GM18870 (cell line): ENCODE measurements around the gene CAD.

ENCODE experiments used
- ATAC-seq: cut with Tn5 transposase; IDR thresholded peaks from one replicate; pipeline ENCODE4 v1.9.1; 2021; ENCODE audit warnings: moderate library complexity; ENCODE audit not compliant: unreplicated experiment

CAD gene

DNA sequence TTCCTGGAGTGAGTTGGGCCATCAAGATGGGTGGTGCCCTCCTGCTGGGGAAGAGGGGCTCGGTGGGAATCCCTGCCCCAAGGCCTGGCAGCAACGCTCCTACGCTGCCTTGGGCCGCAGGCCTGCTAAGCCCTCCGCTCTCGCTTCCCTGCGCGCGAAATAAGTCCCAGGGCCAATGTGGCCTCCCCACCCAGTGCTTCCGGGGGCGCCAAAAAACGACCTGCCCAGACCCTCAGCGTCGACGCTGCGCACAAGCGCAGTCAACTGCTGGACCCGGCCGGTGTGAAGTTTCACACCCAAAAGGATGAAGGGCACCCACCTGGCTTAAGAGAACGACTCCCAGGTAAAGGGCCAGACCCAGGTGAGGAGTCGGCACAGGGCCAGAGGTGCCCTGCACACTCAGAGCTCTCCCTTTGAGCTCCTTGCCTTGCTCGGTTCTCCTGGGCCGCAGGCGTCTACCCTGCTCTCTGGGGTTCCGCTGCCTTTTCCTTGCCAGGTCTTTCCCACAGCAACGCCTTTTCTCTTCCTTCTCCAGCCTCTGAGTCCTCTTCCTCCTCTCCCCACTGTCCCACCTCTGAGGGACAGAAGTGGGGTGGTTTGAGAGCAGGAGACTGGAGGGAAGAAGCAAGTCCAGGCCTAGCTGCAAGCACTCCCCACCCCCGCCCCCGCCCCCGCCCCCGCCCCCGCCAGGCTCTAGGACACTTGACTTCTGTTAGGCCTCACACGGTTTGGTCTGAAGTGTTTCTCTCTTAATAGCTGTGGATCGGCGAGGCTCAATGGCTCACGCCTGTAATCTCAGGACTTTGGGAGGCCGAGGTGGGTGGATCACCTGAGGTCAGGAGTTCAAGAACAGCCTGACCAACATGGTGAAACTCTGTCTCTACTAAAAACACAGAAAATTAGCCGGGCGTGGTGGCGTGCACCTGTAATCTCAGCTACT, 58.3 kb downstream of the CAD start, which contains the start of gene DNAJC5G:
Gene DNAJC5G (plus strand): TSS at position 223 of the 940 bp plus-strand sequence. CDS start 1,296 bp downstream, outside the sequence.
- ATAC-seq: no peak

DNA sequence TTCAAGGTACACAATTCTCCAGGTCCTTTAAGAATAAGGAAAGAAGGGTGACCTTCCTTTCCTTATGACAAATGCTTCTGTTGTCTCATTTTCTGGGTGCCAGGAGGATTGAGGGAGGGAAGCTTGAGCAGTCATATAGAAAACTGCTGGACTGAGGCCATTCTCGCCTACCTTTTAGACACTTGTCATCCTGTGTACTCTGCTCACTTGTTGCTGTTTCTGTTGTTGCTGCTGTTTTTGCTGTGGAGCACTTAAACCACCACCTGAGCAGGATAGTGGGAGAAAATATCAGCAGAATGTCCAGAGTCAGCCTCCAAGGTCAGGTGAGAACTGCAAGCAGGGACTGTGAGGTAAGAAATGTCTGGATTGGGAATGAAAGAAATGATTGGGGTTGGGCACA, 60.8 kb downstream of the CAD start:
- no peak for ATAC-seq

DNA sequence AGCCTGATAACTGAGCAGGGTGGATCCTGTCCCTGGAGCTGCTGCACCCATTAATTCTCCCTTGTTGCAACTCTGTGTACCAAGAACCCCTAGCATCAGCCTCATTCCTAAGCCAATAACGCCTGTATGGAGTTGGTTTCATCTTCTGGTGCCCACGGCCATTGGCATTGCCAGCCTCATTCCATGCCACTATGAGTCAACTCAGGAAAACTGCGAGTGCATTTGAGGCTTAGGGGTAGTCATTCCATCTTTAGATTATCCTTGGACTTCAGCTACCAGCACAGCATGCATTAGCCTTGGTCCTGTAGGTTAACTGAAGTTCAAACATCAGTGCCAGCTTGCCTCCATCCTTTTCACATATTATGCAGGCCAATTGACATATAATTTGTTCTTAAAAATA, 63.7 kb downstream of the CAD start:
- no peak for ATAC-seq

DNA sequence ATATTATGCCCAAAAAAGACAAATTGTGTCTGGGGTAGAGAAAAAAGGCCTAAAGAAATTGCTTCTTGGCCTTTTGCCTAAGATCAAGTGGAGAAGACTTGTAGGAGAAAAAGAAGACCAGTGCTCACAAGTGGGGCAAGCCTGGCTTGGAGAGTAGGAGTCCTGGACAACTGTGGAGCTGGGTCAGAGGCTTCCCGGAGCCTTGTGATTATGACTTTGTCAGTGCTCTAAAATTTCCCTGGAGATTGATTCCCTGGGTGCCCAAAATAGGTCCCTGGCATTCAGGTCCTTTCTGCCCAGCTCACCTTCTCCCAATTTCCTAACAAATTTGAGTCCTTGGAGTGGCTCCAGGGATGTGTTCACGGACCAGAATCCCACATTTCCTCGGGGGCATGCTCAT, 64.3 kb downstream of the CAD start:
- no peak for ATAC-seq

DNA sequence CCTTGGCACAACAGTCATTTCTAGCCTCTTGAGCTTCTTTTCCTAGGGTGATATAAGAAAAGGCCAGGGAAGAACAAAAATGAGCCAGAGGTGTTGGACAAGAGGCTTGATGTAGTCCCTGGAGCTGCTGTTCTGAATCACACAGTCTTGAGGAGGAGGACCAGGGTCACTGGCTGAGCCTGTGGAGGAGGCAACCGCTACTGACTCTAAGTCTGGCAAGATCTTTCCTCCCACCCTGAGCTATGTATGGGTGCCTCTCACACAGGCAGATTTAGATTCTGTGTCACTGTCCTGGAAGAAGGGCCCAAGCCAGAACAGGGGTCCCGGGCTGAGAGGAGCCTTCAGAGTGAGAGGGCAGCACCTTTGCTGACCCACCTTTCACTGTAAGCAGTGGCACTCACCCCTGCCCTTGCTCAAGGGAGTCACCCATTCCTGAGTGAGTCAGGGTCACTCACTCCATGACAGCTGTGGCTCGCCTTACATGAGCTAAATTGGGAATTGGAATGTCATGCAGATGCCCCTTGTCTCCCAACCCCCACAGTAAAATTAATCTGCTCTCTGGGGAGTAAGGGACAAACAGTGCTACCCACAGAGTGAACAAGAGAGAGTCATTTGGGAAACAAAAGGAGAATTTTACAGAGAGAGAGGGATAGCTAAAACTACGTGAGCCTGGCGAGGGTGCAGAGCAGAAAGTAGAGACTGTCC, 64.8 kb downstream of the CAD start, which contains the start of gene TRIM54:
Gene TRIM54 (plus strand): TSS at position 575 of the 705 bp plus-strand sequence. CDS start 303 bp downstream, outside the sequence.
- ATAC-seq: no peak

DNA sequence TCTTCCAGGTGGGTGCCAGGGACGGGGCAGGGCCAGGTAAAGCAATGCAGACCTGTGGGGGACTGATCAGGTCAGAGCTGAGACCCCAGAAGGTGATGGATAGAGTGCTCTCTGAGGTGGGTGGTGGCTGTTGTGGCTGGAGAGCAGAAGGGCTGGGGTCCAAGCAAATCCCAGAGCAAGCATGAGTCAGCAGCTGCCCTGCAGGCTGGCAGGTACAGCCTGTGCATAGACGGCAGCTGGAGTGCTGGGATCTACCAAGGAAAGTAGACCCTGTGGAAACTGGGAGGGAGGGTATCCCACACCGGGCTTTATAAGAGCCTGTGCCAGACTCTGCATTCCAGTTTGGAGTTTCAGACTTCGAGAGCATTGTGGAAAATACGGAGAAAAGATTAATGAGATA, 65.7 kb downstream of the CAD start:
- ATAC-seq: no peak

DNA sequence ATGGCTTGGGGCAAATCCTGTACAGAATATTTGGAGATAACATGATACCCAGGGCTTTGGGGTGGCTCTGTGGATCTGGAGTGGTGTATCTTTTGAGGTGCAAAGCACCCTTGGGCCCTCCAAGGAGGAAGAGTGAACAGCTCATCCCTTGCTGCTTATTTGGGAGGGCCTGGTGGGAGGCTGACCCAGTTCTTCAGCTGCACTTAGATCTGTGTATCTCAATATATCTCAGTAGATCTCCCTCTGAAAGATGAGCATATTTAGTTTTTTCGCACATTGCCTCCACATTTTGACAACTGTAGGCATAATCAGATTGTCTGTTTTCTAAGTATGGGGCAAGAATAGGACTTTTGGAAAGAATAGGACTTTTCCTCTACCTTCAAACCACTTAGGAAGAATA, 67.8 kb downstream of the CAD start:
- no peak for ATAC-seq

DNA sequence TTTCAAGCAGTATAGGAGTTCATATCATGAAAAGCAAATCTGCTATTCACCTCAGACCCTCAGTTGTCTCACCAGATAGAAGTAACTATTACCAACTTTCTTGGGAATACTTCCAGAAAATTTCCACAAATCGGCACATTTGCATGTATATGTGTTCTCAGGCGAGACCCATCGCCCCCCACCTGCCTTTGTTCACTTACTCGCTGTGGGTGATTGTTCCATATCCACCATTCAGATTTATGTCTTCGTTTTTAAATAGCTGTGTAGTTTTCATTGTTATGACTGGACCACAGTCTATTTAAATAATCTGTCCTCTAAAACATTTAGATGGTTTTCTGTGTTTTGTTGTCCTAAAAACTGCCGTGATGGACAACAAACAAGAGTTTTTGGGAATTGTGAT, 68.3 kb downstream of the CAD start:
- no peak for ATAC-seq

DNA sequence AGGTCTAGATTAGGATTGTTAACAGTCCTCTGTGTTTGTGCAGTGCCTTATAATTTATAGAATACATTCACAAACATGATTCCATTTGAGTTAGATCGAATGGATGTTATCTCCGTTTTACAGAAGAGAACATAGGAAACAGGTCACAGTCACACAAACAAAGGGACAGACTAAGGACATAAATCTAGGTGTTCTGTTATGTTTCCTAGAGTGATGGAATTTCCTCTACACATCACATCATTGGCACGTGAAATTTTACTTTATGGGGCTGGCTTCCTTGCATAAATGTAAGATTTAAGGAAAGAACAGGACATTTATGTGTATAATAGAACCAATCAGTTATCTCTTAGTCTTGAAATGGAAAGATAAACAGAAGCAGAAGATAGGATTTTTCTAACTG, 71.4 kb downstream of the CAD start:
- ATAC-seq: no peak

DNA sequence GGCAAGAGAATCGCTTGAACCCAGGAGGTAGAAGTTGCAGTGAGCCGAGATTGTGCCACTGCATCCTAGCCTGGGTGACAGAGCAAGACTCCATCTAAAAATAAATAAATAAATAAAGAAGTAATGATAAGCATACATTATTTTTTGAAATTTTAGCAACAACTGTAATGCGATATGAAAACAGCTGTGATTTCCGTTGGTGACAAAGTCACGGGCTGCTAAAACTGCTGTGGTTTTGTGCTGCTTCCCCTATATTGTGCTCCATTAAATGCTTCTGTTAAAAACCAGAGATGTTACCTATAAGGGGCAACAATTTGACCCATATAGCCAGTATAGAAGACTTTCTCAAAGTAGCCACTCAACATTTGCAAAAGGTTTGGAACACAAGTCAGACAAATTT, 73.4 kb downstream of the CAD start:
- no peak for ATAC-seq

DNA sequence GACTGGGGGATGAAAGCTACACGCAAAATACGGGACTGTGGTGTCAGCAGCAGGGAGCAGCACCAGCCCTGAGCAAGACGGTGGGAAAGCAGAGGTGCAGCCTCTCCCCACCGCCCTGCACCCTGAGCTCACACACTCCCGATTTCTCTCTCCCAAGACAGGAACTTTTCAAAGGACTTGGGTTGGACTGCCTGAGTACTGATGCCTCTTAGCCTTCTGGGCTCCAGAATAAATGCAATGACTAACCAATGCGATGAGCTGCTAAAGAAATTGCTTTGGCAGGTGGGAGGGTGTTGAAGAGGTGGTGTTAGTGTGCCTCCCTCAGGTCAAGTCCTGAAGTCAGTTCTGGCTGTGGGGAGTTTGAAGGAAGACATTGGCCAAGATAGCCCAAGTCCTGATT, 74.7 kb downstream of the CAD start:
- ATAC-seq: no peak
